MM.1S (cell line): Measurements from ENCODE around the gene GASK1A.

ENCODE experiments used
- DNase-seq: peaks from one replicate; pipeline ENCODE4 v3.0.0-alpha.2; 2015
- H2AFZ ChIP-seq: fragments of 300-600 bp; sonication (generic); 2 replicates; pipeline ENCODE4 v1.6.0; 2016; ENCODE audit warnings: antibody characterized with exemption, low read length
- H3F3A ChIP-seq: fragments of 300-600 bp; sonication (generic); 2 replicates; pipeline ENCODE4 v1.6.1; 2016; ENCODE audit warnings: mild to moderate bottlenecking, antibody characterized with exemption, low read length, moderate library complexity, mixed read lengths; ENCODE audit not compliant: insufficient read depth
- H3K27ac ChIP-seq: fragments of 300-600 bp; sonication (generic); 2 replicates; pipeline ENCODE4 v1.5.1; 2016; ENCODE audit warnings: mild to moderate bottlenecking, low read length
- H3K27me3 ChIP-seq: fragments of 300-600 bp; sonication (generic); replicated peaks from 2 replicates; pipeline ENCODE4 v1.6.0; 2016; ENCODE audit warnings: low read length; ENCODE audit not compliant: insufficient read depth
- H3K36me3 ChIP-seq: fragments of 300-600 bp; sonication (generic); replicated peaks from 2 replicates; pipeline ENCODE4 v1.6.1; 2016; ENCODE audit warnings: mild to moderate bottlenecking, low read length, mixed read lengths; ENCODE audit not compliant: insufficient read depth
- H3K4me1 ChIP-seq: fragments of 300-600 bp; sonication (generic); 2 replicates; pipeline ENCODE4 v1.6.1; 2016; ENCODE audit warnings: low read length, mixed read lengths
- H3K4me2 ChIP-seq: fragments of 300-600 bp; sonication (generic); 2 replicates; pipeline ENCODE4 v1.6.0; 2016; ENCODE audit warnings: low read depth, low read length
- H3K4me3 ChIP-seq: fragments of 300-600 bp; sonication (generic); 2 replicates; pipeline ENCODE4 v1.5.1; 2016; ENCODE audit warnings: low read length, mixed read lengths
- H3K79me2 ChIP-seq: fragments of 300-600 bp; sonication (generic); 2 replicates; pipeline ENCODE4 v1.6.1; 2016; ENCODE audit warnings: mixed run types, low read length, mixed read lengths
- H3K9ac ChIP-seq: fragments of 300-600 bp; sonication (generic); 2 replicates; pipeline ENCODE4 v1.6.1; 2016; ENCODE audit warnings: low read length, mixed read lengths
- H3K9me2 ChIP-seq: fragments of 300-600 bp; sonication (generic); replicated peaks from 2 replicates; pipeline ENCODE4 v1.6.1; 2016; ENCODE audit warnings: mild to moderate bottlenecking, low read length, mixed read lengths; ENCODE audit not compliant: insufficient read depth
- H3K9me3 ChIP-seq: fragments of 300-600 bp; sonication (generic); replicated peaks from 2 replicates; pipeline ENCODE4 v1.6.1; 2016; ENCODE audit warnings: mild to moderate bottlenecking, low read length, mixed read lengths; ENCODE audit not compliant: insufficient read depth
- H4K20me1 ChIP-seq: fragments of 300-600 bp; sonication (generic); 2 replicates; pipeline ENCODE4 v1.6.1; 2016; ENCODE audit warnings: mild to moderate bottlenecking, low read length, moderate library complexity, mixed read lengths; ENCODE audit not compliant: insufficient read depth
- CTCF ChIP-seq: fragments of 300-600 bp; sonication (generic); IDR thresholded peaks from 2 replicates; pipeline ENCODE4 v1.5.1; 2016; ENCODE audit warnings: antibody characterized with exemption, low read length, mixed read lengths
- EZH2 ChIP-seq: fragments of 300-600 bp; sonication (generic); optimal IDR thresholded peaks from 2 replicates; pipeline ENCODE3; 2017; ENCODE audit warnings: low read depth, mild to moderate bottlenecking, antibody characterized with exemption, low read length, mixed read lengths
- EZH2phosphoT487 ChIP-seq: fragments of 300-600 bp; sonication (generic); IDR thresholded peaks from 2 replicates; pipeline ENCODE4 v1.6.1; 2018; ENCODE audit warnings: antibody characterized with exemption, low read length

The GASK1A gene

GRCh38 chr3:43012174-43012573, 33.1 kb downstream of the GASK1A start:
- H3K36me3 ChIP-seq = no peaks in the 10 kb centered on the region
- no peaks in the 10 kb centered on the region for H3K4me1 ChIP-seq
- no peaks in the 10 kb centered on the region for H4K20me1 ChIP-seq
- no peak overlapping the region for H2AFZ ChIP-seq
- H3K27me3 ChIP-seq = no peaks in the 10 kb centered on the region
- H3K4me2 ChIP-seq = no peak overlapping the region
- no peak overlapping the region for H3K4me3 ChIP-seq
- TF ChIP-seq CTCF (no peak), EZH2 (no peak), EZH2phosphoT487 (no peak)
- no peaks in the 10 kb centered on the region for H3F3A ChIP-seq
- DNase-seq = no peak
- no peaks in the 10 kb centered on the region for H3K9me3 ChIP-seq
- H3K9me2 ChIP-seq = no peaks in the 10 kb centered on the region
- no peak overlapping the region for H3K27ac ChIP-seq
- no peaks in the 10 kb centered on the region for H3K79me2 ChIP-seq
- H3K9ac ChIP-seq = no peak overlapping the region

- H3K36me3 ChIP-seq = no peaks in the 10 kb centered on the region
- TF ChIP-seq CTCF = no peak
- TF ChIP-seq EZH2 = no peak
- TF ChIP-seq EZH2phosphoT487 = no peak
- H3K27ac ChIP-seq = no peak overlapping the region
- no peaks in the 10 kb centered on the region for H3K79me2 ChIP-seq
- no peaks in the 10 kb centered on the region for H3K27me3 ChIP-seq
- H3K9ac ChIP-seq = no peak overlapping the region
- H4K20me1 ChIP-seq = no peaks in the 10 kb centered on the region
- no peak overlapping the region for H3K4me3 ChIP-seq
- no peak overlapping the region for H3K4me2 ChIP-seq
- H3F3A ChIP-seq = no peaks in the 10 kb centered on the region
- no peaks in the 10 kb centered on the region for H3K4me1 ChIP-seq
- no peak for DNase-seq
- 0 out of 2 replicates have a peak overlapping the region, but pooled peaks have one; percentile 31 for H2AFZ ChIP-seq
- no peaks in the 10 kb centered on the region for H3K9me3 ChIP-seq
- H3K9me2 ChIP-seq = no peaks in the 10 kb centered on the region
These were observed 34.1 kb downstream of the GASK1A start for GRCh38 chr3:43013256-43013655.

- Histone ChIP-seq H3K4me3 (no peak overlapping the region), H3K27me3 (no peaks in the 10 kb centered on the region), H3F3A (no peaks in the 10 kb centered on the region), H3K27ac (no peak overlapping the region), H3K9ac (no peak overlapping the region), H3K36me3 (no peaks in the 10 kb centered on the region), H3K9me2 (no peaks in the 10 kb centered on the region), H4K20me1 (no peaks in the 10 kb centered on the region), H3K4me2 (no peak overlapping the region), H3K79me2 (no peaks in the 10 kb centered on the region), H3K9me3 (no peaks in the 10 kb centered on the region), H2AFZ (peak overlapping the region; percentile 31; the same call in 1 of the 2 replicates), H3K4me1 (no peaks in the 10 kb centered on the region)
- DNase-seq = no peak
- TF ChIP-seq EZH2 (no peak), CTCF (no peak), EZH2phosphoT487 (no peak)
These were observed 34.6 kb downstream of the GASK1A start for GRCh38 chr3:43013743-43014155.
